B cell (primary cell): ENCODE measurements around the gene ERICH2. TPM values are rescaled to one million over a fixed set of nuclear protein-coding genes. Genes with fewer than 3 reads are reported as not detected.

Source experiments
- ATAC-seq: fragments of 200-7000 bp; cut with Tn5 transposase; one replicate; pipeline ENCODE4 v1.10.0; 2021; ENCODE audit warnings: low read depth, mild to moderate bottlenecking, moderate number of reproducible peaks, moderate library complexity
- CTCF ChIA-PET: fragments of 350-600 bp; sonication (Branson Sonifier 250); formaldehyde crosslinking; loops from one replicate; lab custom pipeline; 2021; ENCODE audit warnings: antibody characterized with exemption, inconsistent platforms; lab: Charles Lee
- POLR2A ChIA-PET: fragments of 350-600 bp; sonication (Branson Sonifier 250); formaldehyde crosslinking; loops from one replicate; lab custom pipeline; 2021; ENCODE audit warnings: antibody characterized with exemption; lab: Charles Lee
- DNase-seq: peaks from one replicate; pipeline ENCODE4 v3.0.0; 2013
- H2AFZ ChIP-seq: 2 replicates; pipeline ENCODE4 v1.6.1; 2012; ENCODE audit warnings: mild to moderate bottlenecking, low read depth, low read length; ENCODE audit not compliant: insufficient read depth, poor library complexity, severe bottlenecking
- H3K27ac ChIP-seq, 2 donors: 1 replicate in 1 of 2; 2 replicates in 1 of 2; pipeline ENCODE4 v1.5.1; 2012 to 2013; ENCODE audit warnings: low read length in 2 of 2, mild to moderate bottlenecking in 2 of 2, moderate library complexity in 1 of 2
- H3K27me3 ChIP-seq, 4 experiments: fragments of 200-600 bp in 1 of 4; sonication (generic) in 1 of 4; replicated peaks in 1 of 4; 1 replicate in 2 of 4; 2 replicates in 2 of 4; pipeline versions ENCODE4 v1.6.1 to v1.7.0; 2013 to 2016; ENCODE audit warnings: low read length in 3 of 4, mild to moderate bottlenecking in 2 of 4, mixed read lengths in 1 of 4, moderate library complexity in 1 of 4; ENCODE audit not compliant: insufficient read depth in 4 of 4, control insufficient read depth in 3 of 4; ENCODE audit errors: control extremely low read depth in 1 of 4
- H3K36me3 ChIP-seq, 2 experiments: replicated peaks in 1 of 2; 1 replicate in 1 of 2; 2 replicates in 1 of 2; pipeline versions ENCODE4 v1.6.1 to v1.7.1; 2013; ENCODE audit warnings: low read length in 1 of 2; ENCODE audit not compliant: insufficient read depth in 2 of 2, control insufficient read depth in 1 of 2; ENCODE audit errors: control extremely low read depth in 1 of 2, extremely low read depth in 1 of 2
- H3K4me1 ChIP-seq, 2 donors: fragments of 200-600 bp in 1 of 2; sonication (generic) in 1 of 2; 1 replicate in 1 of 2; 2 replicates in 1 of 2; pipeline versions ENCODE4 v1.5.1 to v1.6.1; 2013 to 2017; ENCODE audit warnings: low read length in 2 of 2; ENCODE audit not compliant: control insufficient read depth in 2 of 2, insufficient read depth in 2 of 2
- H3K4me2 ChIP-seq: replicated peaks from 2 replicates; pipeline ENCODE3; 2012; ENCODE audit warnings: mild to moderate bottlenecking, low read depth, low read length; ENCODE audit not compliant: poor library complexity, severe bottlenecking
- H3K4me3 ChIP-seq, 5 experiments: fragments of 200-600 bp in 1 of 5; sonication (generic) in 1 of 5; 1 replicate in 3 of 5; 2 replicates in 2 of 5; pipeline versions ENCODE4 v1.5.1 to v1.7.0; 2011 to 2016; ENCODE audit warnings: low read length in 4 of 5, mild to moderate bottlenecking in 4 of 5, low read depth in 2 of 5, control low read depth in 1 of 5, moderate library complexity in 1 of 5; ENCODE audit not compliant: insufficient read depth in 1 of 5; ENCODE audit errors: control extremely low read depth in 1 of 5, extremely low read depth in 1 of 5
- H3K79me2 ChIP-seq: fragments of 200-600 bp; sonication (generic); one replicate; pipeline ENCODE4 v1.6.0; 2016; ENCODE audit warnings: low read length; ENCODE audit not compliant: control insufficient read depth, insufficient read depth
- H3K9ac ChIP-seq: fragments of 200-600 bp; sonication (generic); 2 replicates; pipeline ENCODE4 v1.6.1; 2017; ENCODE audit warnings: mild to moderate bottlenecking, low read length, moderate library complexity
- H3K9me3 ChIP-seq, 3 donors: one replicate each; pipeline versions ENCODE4 v1.6.1 to v1.7.1; 2013; ENCODE audit warnings: low read length in 2 of 3; ENCODE audit not compliant: control insufficient read depth in 2 of 3, insufficient read depth in 1 of 3; ENCODE audit errors: control extremely low read depth in 1 of 3
- H4K20me1 ChIP-seq: 2 replicates; pipeline ENCODE4 v1.6.0; 2012; ENCODE audit warnings: mild to moderate bottlenecking, low read length; ENCODE audit not compliant: insufficient read depth, control insufficient read depth, poor library complexity, severe bottlenecking
- H3K27ac Mint-ChIP-seq: one replicate; pipeline ENCODE4 v1.8.0; 2021; ENCODE audit warnings: mixed read lengths
- H3K27me3 Mint-ChIP-seq: one replicate; pipeline ENCODE4 v1.8.0; 2021; ENCODE audit warnings: mixed read lengths
- H3K4me1 Mint-ChIP-seq: one replicate; pipeline ENCODE4 v1.8.0; 2021; ENCODE audit warnings: mixed read lengths
- H3K4me3 Mint-ChIP-seq: one replicate; pipeline ENCODE4 v1.8.0; 2021; ENCODE audit warnings: mixed read lengths
- H3K9me3 Mint-ChIP-seq: one replicate; pipeline ENCODE4 v1.8.0; 2022; ENCODE audit warnings: mixed read lengths; ENCODE audit not compliant: insufficient read depth
- CTCF ChIP-seq: fragments of 200-600 bp; IDR thresholded peaks from one replicate; pipeline ENCODE4 v1.8.0; 2022; ENCODE audit warnings: antibody characterized with exemption, mild to moderate bottlenecking
- EZH2 ChIP-seq: IDR thresholded peaks from 2 replicates; pipeline ENCODE4 v1.6.1; 2012; ENCODE audit warnings: borderline replicate concordance, low read depth, mild to moderate bottlenecking, moderate library complexity, low read length; ENCODE audit not compliant: insufficient read depth, poor library complexity, severe bottlenecking
- WGBS: methylation state at CpG from one replicate; pipeline ENCODE4 v1.1.5; 2013; ENCODE audit warnings: missing lambda C conversion rate; ENCODE audit not compliant: insufficient coverage; 5-methylcytosine and 5-hydroxymethylcytosine counted together
- intact Hi-C: fragments of 100-400 bp; cut with micrococcal nuclease; formaldehyde crosslinking; loops from one replicate; pipeline ENCODE4 v1.10.0; 2022
- polyA plus RNA-seq: library from polyadenylated mRNA; depleted of rRNA; stranded (reverse); fragments of >200 nt; gene quantifications from 2 replicates; pipeline ENCODE4 v1.2.3, GENCODE V29; 2012
- total RNA-seq, 2 donors: library from RNA; stranded (reverse); fragments of 120-200 nt in 1 of 2; gene quantifications; 1 replicate in 1 of 2; 2 replicates in 1 of 2; pipeline versions ENCODE4 v1.2.3 to v1.2.4, GENCODE V29; 2013 to 2022

Gene ERICH2
- total and polyA plus RNA-seq, 2 donors (not counting 1 experiment from before 2014, with no cell fraction given): not detected

GRCh38 chr2:170845343-170845742 is 75.2 kb downstream of the ERICH2 start:
- Mint-ChIP-seq H3K4me3 (no peak overlapping the region), H3K4me1 (no peaks in the 10 kb centered on the region), H3K27me3 (peaks cover 27% of the 10 kb centered on the region), H3K9me3 (no peaks in the 10 kb centered on the region), H3K27ac (no peak overlapping the region)
- TF ChIP-seq EZH2 (no peak), CTCF (no peak)
- no peaks in the 10 kb centered on the region for H4K20me1 ChIP-seq
- no peaks in the 10 kb centered on the region for H3K79me2 ChIP-seq
- 90% methylated on average over 4 of the region's 10 CpGs for WGBS
- no peaks in the 10 kb centered on the region for H3K9me3 ChIP-seq
- intact Hi-C loops: no loop called here
- ATAC-seq: no peak
- no peaks in the 10 kb centered on the region for H3K36me3 ChIP-seq
- H3K9ac ChIP-seq: no peak overlapping the region
- no peaks in the 10 kb centered on the region for H3K4me1 ChIP-seq
- peaks cover 0 to 3% (median 1%) of the 10 kb centered on the region in 4 experiments for H3K27me3 ChIP-seq
- H3K4me2 ChIP-seq: no peak overlapping the region
- H3K4me3 ChIP-seq: no peak overlapping the region
- no peak for DNase-seq
- H3K27ac ChIP-seq: no peak overlapping the region
- POLR2A ChIA-PET: no interaction called here
- CTCF ChIA-PET: interaction anchor here (2.1 kb wide), 1 partner anchor 28 kb away, joined by 7 read pairs; no protein-coding TSS in a partner anchor
- H2AFZ ChIP-seq: no peak overlapping the region

GRCh38 chr2:170846314-170846713 is 76.1 kb downstream of the ERICH2 start:
- ChIA-PET POLR2A (no interaction called here), CTCF (interaction anchor here (2.1 kb wide), 1 partner anchor 27 kb away, joined by 7 read pairs; no protein-coding TSS in a partner anchor)
- intact Hi-C loops: no loop called here
- Mint-ChIP-seq H3K9me3 (no peaks in the 10 kb centered on the region), H3K4me1 (no peaks in the 10 kb centered on the region), H3K27me3 (peaks cover 22% of the 10 kb centered on the region), H3K27ac (no peak overlapping the region), H3K4me3 (no peak overlapping the region)
- H3K4me2 ChIP-seq: no peak overlapping the region
- no peaks in the 10 kb centered on the region for H3K36me3 ChIP-seq
- H2AFZ ChIP-seq: no peak overlapping the region
- H3K4me3 ChIP-seq: no peak overlapping the region
- TF ChIP-seq EZH2 (no peak), CTCF (no peak)
- no peaks in the 10 kb centered on the region for H3K4me1 ChIP-seq
- H3K27me3 ChIP-seq: peaks cover 0 to 3% (median 1%) of the 10 kb centered on the region in 4 experiments
- no peaks in the 10 kb centered on the region for H3K9me3 ChIP-seq
- ATAC-seq (no peak), DNase-seq (no peak)
- no peak overlapping the region for H3K9ac ChIP-seq
- H4K20me1 ChIP-seq: no peaks in the 10 kb centered on the region
- no peak overlapping the region for H3K27ac ChIP-seq
- H3K79me2 ChIP-seq: no peaks in the 10 kb centered on the region
